OCI-LY1 (cell line): ENCODE measurements around the gene GATA3.

Experiments
- H2AFZ ChIP-seq: fragments of 200-600 bp; sonication (generic), shearing (Covaris generic); 2 replicates; pipeline ENCODE4 v1.6.0; 2014; ENCODE audit warnings: antibody characterized with exemption, mild to moderate bottlenecking, low read length
- H3F3A ChIP-seq: fragments of 200-600 bp; sonication (generic), shearing (Covaris generic); 2 replicates; pipeline ENCODE4 v1.6.0; 2014; ENCODE audit warnings: mild to moderate bottlenecking, antibody characterized with exemption, low read length, moderate library complexity; ENCODE audit not compliant: insufficient read depth
- H3K27ac ChIP-seq: fragments of 200-600 bp; sonication (generic); 2 replicates; pipeline ENCODE4 v1.5.1; 2014; ENCODE audit warnings: low read length, mixed run types, mild to moderate bottlenecking, low read depth; ENCODE audit not compliant: poor library complexity, severe bottlenecking
- H3K27me3 ChIP-seq: fragments of 200-600 bp; sonication (generic); 2 replicates; pipeline ENCODE4 v1.6.0; 2014; ENCODE audit warnings: antibody characterized with exemption, mild to moderate bottlenecking, low read length, moderate library complexity; ENCODE audit not compliant: insufficient read depth
- H3K36me3 ChIP-seq: fragments of 200-600 bp; sonication (generic); 2 replicates; pipeline ENCODE4 v1.6.1; 2014; ENCODE audit warnings: mild to moderate bottlenecking, antibody characterized with exemption, low read length, moderate library complexity, mixed read lengths; ENCODE audit not compliant: insufficient read depth
- H3K4me1 ChIP-seq: fragments of 200-600 bp; sonication (generic); 2 replicates; pipeline ENCODE4 v1.5.1; 2014; ENCODE audit warnings: mild to moderate bottlenecking, low read length, moderate library complexity; ENCODE audit not compliant: insufficient read depth, severe bottlenecking
- H3K4me2 ChIP-seq: fragments of 200-600 bp; sonication (generic), shearing (Covaris generic); 2 replicates; pipeline ENCODE4 v1.6.1; 2014; ENCODE audit warnings: low read length
- H3K4me3 ChIP-seq: fragments of 200-600 bp; sonication (generic); 2 replicates; pipeline ENCODE4 v1.5.1; 2014; ENCODE audit warnings: low read length, low read depth, mild to moderate bottlenecking, mixed read lengths; ENCODE audit not compliant: poor library complexity, severe bottlenecking
- H3K79me2 ChIP-seq: fragments of 200-600 bp; shearing (Covaris generic); 2 replicates; pipeline ENCODE4 v1.6.1; 2016; ENCODE audit warnings: mixed run types, low read length, mixed read lengths; ENCODE audit not compliant: insufficient read depth
- H3K9ac ChIP-seq: fragments of 200-600 bp; sonication (generic), shearing (Covaris generic); 2 replicates; pipeline ENCODE4 v1.6.1; 2014; ENCODE audit warnings: mild to moderate bottlenecking, low read length, mixed read lengths
- H3K9me2 ChIP-seq: fragments of 200-600 bp; sonication (generic), shearing (Covaris generic); 2 replicates; pipeline ENCODE4 v1.6.1; 2014; ENCODE audit warnings: low read depth, mild to moderate bottlenecking, low read length, mixed read lengths
- H3K9me3 ChIP-seq: fragments of 200-600 bp; shearing (Covaris generic); 2 replicates; pipeline ENCODE4 v1.6.1; 2014; ENCODE audit warnings: low read length, mixed read lengths
- H4K20me1 ChIP-seq: fragments of 200-600 bp; sonication (generic), shearing (Covaris generic); 2 replicates; pipeline ENCODE4 v1.6.0; 2016; ENCODE audit warnings: mild to moderate bottlenecking, low read length; ENCODE audit not compliant: insufficient read depth
- EZH2 ChIP-seq: fragments of 200-600 bp; sonication (generic), shearing (Covaris generic); IDR thresholded peaks from 2 replicates; pipeline ENCODE4 v1.8.0; 2017; ENCODE audit warnings: borderline replicate concordance, mixed run types, mild to moderate bottlenecking, antibody characterized with exemption, low read length, moderate library complexity, mixed read lengths
- TF ChIP-seq, protein P1 (sequence below): fragments of 200-600 bp; sonication (generic), shearing (Covaris generic); IDR thresholded peaks from 2 replicates; pipeline ENCODE4 v1.5.1; 2017; ENCODE audit warnings: mild to moderate bottlenecking, antibody characterized with exemption, low read length, moderate library complexity, mixed read lengths

Gene GATA3

DNA sequence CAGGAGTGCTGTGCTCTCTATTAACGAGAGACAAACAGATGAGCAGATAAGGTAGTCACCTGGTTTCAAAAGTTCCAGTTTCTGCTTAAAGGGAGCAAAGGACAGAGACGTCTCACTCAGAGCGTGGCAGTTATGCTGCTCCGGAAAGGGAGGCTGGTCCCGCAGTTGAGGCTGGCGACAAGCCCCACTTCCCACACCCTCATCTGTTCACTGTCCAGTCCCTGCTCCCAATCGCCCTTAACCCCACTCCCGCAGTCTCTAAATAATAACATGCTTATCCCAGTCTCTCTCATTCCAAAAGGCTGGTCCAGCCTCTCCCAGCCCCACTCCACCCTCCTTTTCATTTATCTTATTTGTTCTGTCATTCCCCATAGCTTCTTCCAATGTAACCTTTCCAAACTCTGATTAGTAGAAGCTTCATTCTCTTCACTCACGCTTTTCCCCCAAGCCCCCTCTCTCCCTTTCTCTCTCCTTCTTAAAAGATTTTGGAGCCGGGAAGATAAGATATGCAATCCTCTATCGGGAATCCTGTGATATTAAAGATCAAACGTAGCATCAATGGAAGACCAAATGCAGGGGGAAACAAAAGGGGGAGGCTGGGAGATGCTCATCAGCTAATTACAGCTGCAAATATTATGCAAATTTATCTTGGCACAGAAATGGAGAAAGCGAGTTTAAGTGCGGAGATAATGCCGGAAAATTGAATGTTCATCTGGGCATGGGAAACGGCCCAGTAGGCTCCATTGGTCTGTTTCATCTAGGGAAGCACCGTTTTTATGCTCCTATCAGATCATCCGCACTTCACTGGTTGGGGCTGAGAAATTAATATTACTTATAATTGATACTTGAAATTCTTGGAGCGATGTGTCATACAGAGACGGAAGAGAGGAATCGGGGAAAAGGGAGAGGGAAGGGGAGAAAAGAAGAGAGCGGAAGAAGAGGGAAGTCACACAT is 16.3 kb upstream of the GATA3 start:
- Histone ChIP-seq H3K4me3 (no peak overlapping the region), H3K79me2 (no peaks in the 10 kb centered on the region), H3K27ac (no peak overlapping the region), H2AFZ (no peak overlapping the region), H3K9ac (no peak overlapping the region), H3K27me3 (no peaks in the 10 kb centered on the region; the same call in 1 of the 2 replicates), H3K9me2 (no peaks in the 10 kb centered on the region), H3K36me3 (no peaks in the 10 kb centered on the region), H3K4me1 (no peaks in the 10 kb centered on the region), H3K9me3 (no peaks in the 10 kb centered on the region), H4K20me1 (no peaks in the 10 kb centered on the region), H3K4me2 (no peak overlapping the region), H3F3A (no peaks in the 10 kb centered on the region)
- TF ChIP-seq, protein P1, sequence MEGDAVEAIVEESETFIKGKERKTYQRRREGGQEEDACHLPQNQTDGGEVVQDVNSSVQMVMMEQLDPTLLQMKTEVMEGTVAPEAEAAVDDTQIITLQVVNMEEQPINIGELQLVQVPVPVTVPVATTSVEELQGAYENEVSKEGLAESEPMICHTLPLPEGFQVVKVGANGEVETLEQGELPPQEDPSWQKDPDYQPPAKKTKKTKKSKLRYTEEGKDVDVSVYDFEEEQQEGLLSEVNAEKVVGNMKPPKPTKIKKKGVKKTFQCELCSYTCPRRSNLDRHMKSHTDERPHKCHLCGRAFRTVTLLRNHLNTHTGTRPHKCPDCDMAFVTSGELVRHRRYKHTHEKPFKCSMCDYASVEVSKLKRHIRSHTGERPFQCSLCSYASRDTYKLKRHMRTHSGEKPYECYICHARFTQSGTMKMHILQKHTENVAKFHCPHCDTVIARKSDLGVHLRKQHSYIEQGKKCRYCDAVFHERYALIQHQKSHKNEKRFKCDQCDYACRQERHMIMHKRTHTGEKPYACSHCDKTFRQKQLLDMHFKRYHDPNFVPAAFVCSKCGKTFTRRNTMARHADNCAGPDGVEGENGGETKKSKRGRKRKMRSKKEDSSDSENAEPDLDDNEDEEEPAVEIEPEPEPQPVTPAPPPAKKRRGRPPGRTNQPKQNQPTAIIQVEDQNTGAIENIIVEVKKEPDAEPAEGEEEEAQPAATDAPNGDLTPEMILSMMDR, result no peak
- TF ChIP-seq EZH2, result no peak

DNA sequence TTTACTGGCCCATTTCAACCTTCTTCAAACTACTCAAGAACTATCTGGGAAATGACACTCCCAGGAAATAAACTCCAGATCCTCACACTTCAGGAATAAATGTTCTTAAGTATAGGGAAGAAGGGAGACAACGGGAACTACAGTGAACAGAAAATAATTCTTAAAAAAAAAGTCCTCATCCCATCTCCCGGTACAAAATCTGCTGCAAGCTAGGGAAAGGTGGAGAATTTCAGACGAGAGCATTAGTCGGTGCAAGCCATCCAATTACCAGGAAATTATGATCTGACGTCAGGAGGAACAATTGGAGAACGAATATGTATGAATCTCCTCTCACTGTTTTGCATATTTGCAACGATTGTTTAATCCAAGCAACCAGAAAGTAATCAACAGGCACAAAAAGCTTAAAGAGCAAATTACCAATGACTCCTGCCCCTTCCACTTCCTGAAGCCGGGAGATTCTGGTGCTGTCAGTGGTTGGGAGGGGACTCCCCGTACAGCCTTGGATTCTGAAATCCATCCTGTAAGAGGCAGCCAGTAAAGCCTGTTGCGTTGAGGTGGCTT is 15.1 kb upstream of the GATA3 start:
- no peak overlapping the region for H3K27ac ChIP-seq
- H3F3A ChIP-seq, result no peaks in the 10 kb centered on the region
- no peaks in the 10 kb centered on the region for H4K20me1 ChIP-seq
- no peak overlapping the region for H3K4me2 ChIP-seq
- no peaks in the 10 kb centered on the region for H3K36me3 ChIP-seq
- no peaks in the 10 kb centered on the region for H3K79me2 ChIP-seq
- H3K9me3 ChIP-seq, result no peaks in the 10 kb centered on the region
- no peak overlapping the region for H3K4me3 ChIP-seq
- H3K4me1 ChIP-seq, result no peaks in the 10 kb centered on the region
- H3K9ac ChIP-seq, result no peak overlapping the region
- no peaks in the 10 kb centered on the region for H3K27me3 ChIP-seq
- no peak for TF ChIP-seq EZH2
- TF ChIP-seq, protein P1, result no peak
- H3K9me2 ChIP-seq, result no peaks in the 10 kb centered on the region
- no peak overlapping the region for H2AFZ ChIP-seq

DNA sequence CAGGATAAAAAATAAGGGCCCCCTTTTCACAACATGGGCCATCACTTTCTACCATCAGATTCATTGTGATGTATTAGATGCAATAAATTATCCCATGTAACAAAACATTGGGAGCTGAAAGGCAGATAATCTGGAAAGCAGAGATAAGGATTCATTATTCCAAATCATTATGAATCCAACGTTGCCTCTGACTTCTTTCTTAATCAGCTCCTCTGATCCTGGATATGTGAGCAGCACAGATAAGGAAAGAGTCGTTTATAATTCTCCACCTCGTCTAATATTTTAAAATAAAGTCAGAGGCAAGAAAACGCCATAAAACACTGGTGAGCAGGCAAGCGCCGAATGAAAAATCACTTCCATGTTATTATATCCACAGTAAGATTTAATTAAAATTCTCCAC is 13.8 kb upstream of the GATA3 start:
- TF ChIP-seq, protein P1, result no peak
- no peak for TF ChIP-seq EZH2
- Histone ChIP-seq H3K4me1 (no peaks in the 10 kb centered on the region), H3K9ac (no peak overlapping the region), H3K9me2 (no peaks in the 10 kb centered on the region), H3F3A (no peaks in the 10 kb centered on the region), H3K36me3 (no peaks in the 10 kb centered on the region), H2AFZ (no peak overlapping the region), H3K4me2 (no peak overlapping the region), H3K27me3 (no peaks in the 10 kb centered on the region), H3K27ac (no peak overlapping the region), H3K4me3 (no peak overlapping the region), H4K20me1 (no peaks in the 10 kb centered on the region), H3K79me2 (no peaks in the 10 kb centered on the region), H3K9me3 (no peaks in the 10 kb centered on the region)
